T-helper 2 cell treated with Interferon-gamma antibody and Interleukin-4, amounts not matched to agents 5 μg/mL and 100 μg/mL, for 36 hours (primary cell): Measurements from ENCODE around the gene MYL5.

ENCODE experiments used
- DNase-seq: peaks from one replicate; pipeline ENCODE4 v3.0.0; 2021; ENCODE audit warnings: low spot score
- H3K27ac Mint-ChIP-seq: one replicate; pipeline ENCODE4 v1.8.0; 2021; ENCODE audit warnings: mild to moderate bottlenecking, mixed read lengths
- H3K27me3 Mint-ChIP-seq: one replicate; pipeline ENCODE4 v1.8.0; 2021; ENCODE audit warnings: low read depth, mixed read lengths
- H3K36me3 Mint-ChIP-seq: one replicate; pipeline ENCODE4 v1.8.0; 2021; ENCODE audit warnings: low read depth, mixed read lengths
- H3K4me1 Mint-ChIP-seq: one replicate; pipeline ENCODE4 v1.8.0; 2021; ENCODE audit warnings: low read depth, mixed read lengths
- H3K4me3 Mint-ChIP-seq: one replicate; pipeline ENCODE4 v1.8.0; 2022; ENCODE audit warnings: mild to moderate bottlenecking, moderate library complexity, mixed read lengths
- H3K9me3 Mint-ChIP-seq: one replicate; pipeline ENCODE4 v1.8.0; 2021; ENCODE audit warnings: mixed read lengths

The MYL5 gene

DNA sequence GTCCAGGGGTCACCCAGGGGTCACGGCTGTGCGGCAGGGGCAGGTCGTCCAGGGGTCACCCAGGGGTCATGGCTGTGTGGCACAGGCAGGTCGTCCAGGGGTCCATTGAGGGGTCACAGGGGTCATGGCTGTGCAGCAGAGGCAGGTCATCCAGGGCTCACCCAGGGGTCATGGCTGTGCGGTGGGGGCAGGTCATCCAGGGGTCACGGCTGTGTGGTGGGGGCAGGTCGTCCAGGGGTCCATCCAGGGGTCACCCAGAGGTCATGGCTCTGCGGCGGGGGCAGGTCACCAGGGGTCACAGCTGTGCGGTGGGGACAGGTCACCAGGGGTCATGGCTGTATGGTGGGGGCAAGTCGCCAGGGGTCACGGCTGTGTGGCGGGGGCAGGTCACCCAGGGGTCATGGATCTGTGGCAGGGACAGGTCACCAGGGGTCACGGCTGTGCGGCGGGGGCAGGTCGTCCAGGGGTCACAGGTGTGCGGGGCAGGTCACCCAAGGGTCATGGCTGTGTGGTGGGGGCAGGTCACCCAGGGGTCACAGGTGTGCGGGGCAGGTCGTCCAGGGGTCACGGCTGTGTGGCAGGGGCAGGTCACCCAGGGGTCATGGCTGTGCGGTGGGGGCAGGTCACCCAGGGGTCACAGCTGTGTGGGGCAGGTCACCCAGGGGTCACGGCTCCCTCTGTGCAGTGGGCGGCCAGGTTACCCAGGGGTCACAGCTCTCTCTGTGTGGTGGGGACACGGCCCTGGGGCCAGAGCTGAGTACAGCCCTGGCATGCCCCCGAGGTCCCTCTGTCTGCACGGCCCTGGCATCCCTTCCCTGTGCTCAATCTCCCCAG, 16.3 kb upstream of the MYL5 start:
- Mint-ChIP-seq H3K4me3 (no peak overlapping the region), H3K27me3 (no peaks in the 10 kb centered on the region), H3K36me3 (peaks cover 3% of the 10 kb centered on the region), H3K9me3 (peaks cover 5% of the 10 kb centered on the region), H3K27ac (no peak overlapping the region), H3K4me1 (no peaks in the 10 kb centered on the region)
- DNase-seq, result no peak

DNA sequence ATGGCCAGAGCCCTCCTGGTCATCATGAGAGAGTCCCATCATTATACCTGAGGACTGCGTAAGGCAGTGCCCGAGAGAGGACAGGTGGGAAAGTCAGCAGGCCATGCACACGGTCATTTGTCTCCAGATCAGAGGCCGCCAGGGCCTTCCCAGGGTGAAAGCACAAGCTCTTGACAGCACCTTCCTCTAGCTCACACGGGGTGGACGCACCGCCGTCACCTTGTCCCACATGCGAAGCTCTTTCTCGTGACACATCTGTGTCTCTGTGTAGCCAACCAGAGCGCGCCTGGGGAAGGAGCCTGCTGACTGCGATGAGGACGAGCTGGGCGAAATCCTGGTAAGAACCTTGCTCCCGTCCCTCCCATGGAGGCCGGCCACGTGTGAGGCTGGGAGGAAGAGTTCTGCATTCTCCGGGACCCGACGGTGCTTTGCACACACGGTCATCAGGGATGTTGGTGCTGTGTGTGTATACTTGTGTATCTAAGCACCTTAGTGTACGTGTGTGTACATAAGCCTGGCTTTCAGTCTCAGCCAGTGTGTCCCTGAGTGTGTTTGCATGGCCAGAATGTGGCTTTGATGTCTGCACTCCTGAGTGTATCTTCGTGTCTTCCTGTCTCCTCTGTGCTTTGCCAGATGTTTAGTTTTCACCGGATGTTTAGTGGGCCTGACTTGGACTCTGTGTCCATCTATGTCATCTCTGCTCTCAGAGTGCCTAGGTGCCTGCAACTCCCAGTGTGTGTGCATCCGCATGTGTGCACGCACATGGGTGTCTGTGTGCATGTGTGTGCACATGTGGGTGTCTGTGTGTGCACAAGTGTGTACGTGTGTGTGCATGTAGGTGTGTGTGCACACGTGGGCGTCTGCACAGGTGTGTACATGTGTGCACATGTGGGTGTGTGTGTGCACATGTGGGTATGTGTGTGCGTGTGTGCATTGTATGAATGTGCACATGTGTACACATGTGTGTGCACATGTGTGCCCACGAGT, 15.4 kb upstream of the MYL5 start:
- Mint-ChIP-seq H3K27me3 (no peaks in the 10 kb centered on the region), H3K4me3 (no peak overlapping the region), H3K9me3 (peaks cover 5% of the 10 kb centered on the region), H3K36me3 (peaks cover 3% of the 10 kb centered on the region), H3K27ac (no peak overlapping the region), H3K4me1 (no peaks in the 10 kb centered on the region)
- DNase-seq, result no peak

DNA sequence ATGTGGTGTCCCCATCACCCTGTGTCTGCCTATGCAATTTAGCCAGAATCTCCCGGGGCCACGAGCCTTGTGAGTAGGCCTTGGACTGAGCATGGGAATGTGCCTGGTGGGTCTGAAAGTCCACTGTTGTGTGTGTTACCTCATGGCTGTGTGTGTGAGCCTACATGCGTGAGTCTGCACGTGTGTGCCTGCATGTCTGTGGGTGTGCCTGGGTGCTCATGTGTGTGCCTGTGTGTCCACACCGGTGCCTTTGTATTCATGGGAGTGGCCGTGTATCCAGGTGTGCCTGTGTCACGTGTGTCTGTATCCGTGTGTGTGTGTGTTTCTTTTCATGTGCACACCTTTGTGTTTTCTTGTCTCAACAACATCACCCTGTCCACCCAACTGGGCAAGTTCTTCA, 14.5 kb upstream of the MYL5 start:
- H3K4me1 Mint-ChIP-seq, result peaks cover 1% of the 10 kb centered on the region
- H3K9me3 Mint-ChIP-seq, result peaks cover 5% of the 10 kb centered on the region
- H3K36me3 Mint-ChIP-seq, result peaks cover 3% of the 10 kb centered on the region
- no peaks in the 10 kb centered on the region for H3K27me3 Mint-ChIP-seq
- no peak for DNase-seq
- H3K27ac Mint-ChIP-seq, result peak overlapping the region; percentile 8
- H3K4me3 Mint-ChIP-seq, result no peak overlapping the region

- no peak overlapping the region for H3K27ac Mint-ChIP-seq
- H3K36me3 Mint-ChIP-seq, result peaks cover 3% of the 10 kb centered on the region
- H3K27me3 Mint-ChIP-seq, result no peaks in the 10 kb centered on the region
- no peak for DNase-seq
- peaks cover 5% of the 10 kb centered on the region for H3K9me3 Mint-ChIP-seq
- peaks cover 1% of the 10 kb centered on the region for H3K4me1 Mint-ChIP-seq
- no peak overlapping the region for H3K4me3 Mint-ChIP-seq
These were observed 13.9 kb upstream of the MYL5 start for GRCh38 chr4:660401-660800.

- Mint-ChIP-seq H3K27ac (no peak overlapping the region), H3K36me3 (peaks cover 3% of the 10 kb centered on the region), H3K9me3 (peaks cover 5% of the 10 kb centered on the region), H3K4me3 (no peak overlapping the region), H3K4me1 (peaks cover 1% of the 10 kb centered on the region), H3K27me3 (no peaks in the 10 kb centered on the region)
- DNase-seq, result no peak
These were observed 13.1 kb upstream of the MYL5 start for GRCh38 chr4:661231-661630.

DNA sequence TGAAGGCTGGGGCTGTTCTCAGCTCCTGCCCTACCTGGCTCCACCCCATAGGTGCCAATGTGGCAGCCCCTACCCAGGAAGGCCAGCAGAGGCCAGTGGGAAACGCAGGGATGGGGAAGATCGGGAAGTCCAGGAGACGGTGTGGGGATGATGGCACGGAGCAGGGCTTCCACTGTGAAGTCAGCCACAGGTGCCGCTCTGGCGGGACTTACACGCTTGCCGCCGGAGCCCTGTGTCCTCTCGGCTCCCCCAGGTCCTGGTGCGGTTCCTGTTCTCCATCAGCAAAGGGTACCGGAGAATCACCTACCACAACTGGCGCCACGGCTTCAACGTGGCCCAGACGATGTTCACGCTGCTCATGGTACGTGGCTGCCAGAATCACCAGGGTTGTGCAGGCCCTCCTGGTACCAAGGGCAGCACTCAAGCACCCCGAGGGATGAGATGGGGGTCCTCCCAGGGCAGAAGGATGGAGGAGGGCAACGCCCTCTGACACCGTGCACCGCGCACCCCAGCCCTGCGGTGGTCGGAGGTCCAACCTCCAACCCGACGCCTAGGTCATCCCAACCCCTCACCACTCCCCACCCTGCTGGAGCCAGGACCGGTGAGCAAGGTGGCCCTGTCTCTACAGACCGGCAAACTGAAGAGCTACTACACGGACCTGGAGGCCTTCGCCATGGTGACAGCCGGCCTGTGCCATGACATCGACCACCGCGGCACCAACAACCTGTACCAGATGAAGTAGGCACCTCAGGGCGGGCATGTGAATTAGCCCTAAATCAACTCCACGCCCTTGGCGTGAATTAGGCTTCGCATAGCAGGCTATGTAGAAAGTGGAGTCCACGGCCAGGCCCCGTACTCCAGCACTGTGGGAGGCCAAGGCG, 12.2 kb upstream of the MYL5 start:
- peak overlapping the region; percentile 10 for H3K27ac Mint-ChIP-seq
- H3K4me1 Mint-ChIP-seq, result peaks cover 1% of the 10 kb centered on the region
- H3K36me3 Mint-ChIP-seq, result peaks cover 3% of the 10 kb centered on the region
- DNase-seq, result no peak
- peak overlapping the region; percentile 79 for H3K4me3 Mint-ChIP-seq
- no peaks in the 10 kb centered on the region for H3K27me3 Mint-ChIP-seq
- H3K9me3 Mint-ChIP-seq, result peaks cover 5% of the 10 kb centered on the region

DNA sequence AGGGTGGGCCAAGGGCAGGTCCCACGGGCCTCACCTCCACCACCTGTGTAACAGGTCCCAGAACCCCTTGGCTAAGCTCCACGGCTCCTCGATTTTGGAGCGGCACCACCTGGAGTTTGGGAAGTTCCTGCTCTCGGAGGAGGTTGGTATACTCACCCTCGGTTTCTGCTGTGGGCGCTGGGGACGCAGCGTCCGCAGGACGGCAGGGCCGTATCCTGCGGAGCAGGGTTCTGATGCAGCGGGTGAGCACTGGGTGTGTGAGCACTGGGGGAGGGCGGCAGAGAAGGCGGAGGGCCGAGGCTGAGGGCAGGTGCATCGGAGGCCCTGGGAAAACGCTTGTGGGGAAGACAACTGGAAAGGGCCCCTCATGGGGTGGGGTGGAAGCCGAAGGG, 11.3 kb upstream of the MYL5 start:
- peaks cover 3% of the 10 kb centered on the region for H3K36me3 Mint-ChIP-seq
- no peaks in the 10 kb centered on the region for H3K27me3 Mint-ChIP-seq
- no peak for DNase-seq
- peaks cover 5% of the 10 kb centered on the region for H3K9me3 Mint-ChIP-seq
- H3K4me3 Mint-ChIP-seq, result peak overlapping the region; percentile 79
- peaks cover 1% of the 10 kb centered on the region for H3K4me1 Mint-ChIP-seq
- peak overlapping the region; percentile 77 for H3K27ac Mint-ChIP-seq

DNA sequence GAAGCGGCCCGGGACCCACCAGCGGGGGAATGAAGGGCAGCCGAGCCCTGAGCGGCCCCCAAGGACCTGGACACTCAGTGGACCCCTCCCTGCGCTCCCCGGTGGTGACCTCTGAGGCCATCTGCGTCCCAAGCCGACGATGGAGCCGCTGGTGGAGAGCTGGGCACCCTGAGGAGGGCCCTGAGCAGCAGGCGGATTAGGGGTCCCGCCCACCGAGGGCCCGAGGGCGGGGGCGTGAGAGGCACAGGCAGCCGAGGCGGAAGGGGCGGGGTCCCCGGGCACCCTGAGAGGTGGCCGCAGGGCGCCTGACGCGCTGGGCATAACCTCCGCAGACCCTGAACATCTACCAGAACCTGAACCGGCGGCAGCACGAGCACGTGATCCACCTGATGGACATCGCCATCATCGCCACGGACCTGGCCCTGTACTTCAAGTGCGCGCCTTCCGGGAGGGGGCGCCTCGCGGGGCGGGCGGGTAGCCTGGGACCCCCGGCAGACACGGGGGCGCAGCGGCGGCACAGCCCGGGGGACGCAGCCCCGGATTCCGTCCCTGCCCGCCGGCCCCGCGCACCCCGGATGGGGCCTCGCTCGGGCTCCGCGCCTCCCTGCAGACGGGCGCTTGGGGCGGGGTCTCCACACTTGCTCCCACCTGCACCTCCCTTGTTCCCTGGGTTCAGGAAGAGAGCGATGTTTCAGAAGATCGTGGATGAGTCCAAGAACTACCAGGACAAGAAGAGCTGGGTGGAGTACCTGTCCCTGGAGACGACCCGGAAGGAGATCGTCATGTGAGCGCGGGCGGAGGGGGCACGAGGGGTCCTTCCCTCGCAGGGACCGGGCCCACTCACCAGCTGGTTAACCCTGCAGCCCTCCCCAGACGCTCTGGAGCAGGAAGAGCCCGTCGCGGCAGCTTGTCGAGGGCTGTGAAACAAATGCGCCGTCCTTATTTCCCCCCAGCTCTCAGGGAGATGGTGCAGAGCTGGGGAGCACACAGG, 10.6 kb upstream of the MYL5 start:
- DNase-seq, result peak; percentile 69
- Mint-ChIP-seq H3K36me3 (peaks cover 3% of the 10 kb centered on the region), H3K9me3 (peaks cover 5% of the 10 kb centered on the region), H3K27ac (peak overlapping the region; percentile 88), H3K4me1 (peaks cover 1% of the 10 kb centered on the region), H3K4me3 (peak overlapping the region; percentile 79), H3K27me3 (no peaks in the 10 kb centered on the region)

GRCh38 chr4:664713-665231, 9.6 kb upstream of the MYL5 start:
- Mint-ChIP-seq H3K9me3 (peaks cover 4% of the 10 kb centered on the region), H3K4me3 (peak overlapping the region; percentile 79), H3K4me1 (peaks cover 1% of the 10 kb centered on the region), H3K36me3 (peaks cover 3% of the 10 kb centered on the region), H3K27ac (peak overlapping the region; percentile 88), H3K27me3 (no peaks in the 10 kb centered on the region)
- no peak for DNase-seq

- no peak overlapping the region for H3K27ac Mint-ChIP-seq
- H3K36me3 Mint-ChIP-seq, result peaks cover 4% of the 10 kb centered on the region
- peaks cover 1% of the 10 kb centered on the region for H3K4me1 Mint-ChIP-seq
- no peak overlapping the region for H3K4me3 Mint-ChIP-seq
- H3K9me3 Mint-ChIP-seq, result no peaks in the 10 kb centered on the region
- H3K27me3 Mint-ChIP-seq, result no peaks in the 10 kb centered on the region
- DNase-seq, result no peak
These were observed 9.0 kb upstream of the MYL5 start for GRCh38 chr4:665381-665750.

- no peak overlapping the region for H3K4me3 Mint-ChIP-seq
- no peak for DNase-seq
- no peaks in the 10 kb centered on the region for H3K9me3 Mint-ChIP-seq
- peaks cover 1% of the 10 kb centered on the region for H3K4me1 Mint-ChIP-seq
- no peak overlapping the region for H3K27ac Mint-ChIP-seq
- H3K36me3 Mint-ChIP-seq, result peaks cover 8% of the 10 kb centered on the region
- H3K27me3 Mint-ChIP-seq, result no peaks in the 10 kb centered on the region
These were observed 8.4 kb upstream of the MYL5 start for GRCh38 chr4:665751-666435.

- Mint-ChIP-seq H3K4me3 (no peak overlapping the region), H3K27ac (no peak overlapping the region)
- DNase-seq, result no peak
These were observed 7.9 kb upstream of the MYL5 start for GRCh38 chr4:666436-666810.

More at GRCh38 chr4:666436-666810, 7.9 kb upstream of the MYL5 start:
- Mint-ChIP-seq H3K27me3 (no peaks in the 10 kb centered on the region), H3K4me1 (peaks cover 1% of the 10 kb centered on the region), H3K36me3 (peaks cover 8% of the 10 kb centered on the region), H3K9me3 (no peaks in the 10 kb centered on the region)
